ES-I3 (cell line): ENCODE results near the gene CGNL1.

Experiments used
- H3K36me3 ChIP-seq: 2 replicates; pipeline ENCODE4 v1.6.1; 2013; ENCODE audit warnings: mild to moderate bottlenecking, low read length, control low read depth, moderate library complexity; ENCODE audit not compliant: insufficient read depth
- H3K4me1 ChIP-seq: 2 replicates; pipeline ENCODE4 v1.6.1; 2013; ENCODE audit warnings: mild to moderate bottlenecking, control low read depth, low read length; ENCODE audit not compliant: insufficient read depth
- H3K9ac ChIP-seq: 2 replicates; pipeline ENCODE4 v1.6.1; 2013; ENCODE audit warnings: low read depth, mild to moderate bottlenecking, low read length, moderate library complexity
- H3K9me3 ChIP-seq: 2 replicates; pipeline ENCODE4 v1.6.1; 2013; ENCODE audit warnings: mild to moderate bottlenecking, low read length, moderate library complexity; ENCODE audit not compliant: control insufficient read depth, insufficient read depth

The CGNL1 gene

GRCh38 chr15:57375827-57376695 lies at the start of gene CGNL1:
CGNL1 (plus strand) TSS chr15:57376505; CDS start chr15:57438000, 61,495 bp downstream.
- Histone ChIP-seq H3K9me3 (no peaks in the 10 kb centered on the region), H3K4me1 (peaks cover 23% of the 10 kb centered on the region), H3K9ac (peak within 1 kb of the TSS; percentile 91), H3K36me3 (no peaks in the 10 kb centered on the region)

DNA sequence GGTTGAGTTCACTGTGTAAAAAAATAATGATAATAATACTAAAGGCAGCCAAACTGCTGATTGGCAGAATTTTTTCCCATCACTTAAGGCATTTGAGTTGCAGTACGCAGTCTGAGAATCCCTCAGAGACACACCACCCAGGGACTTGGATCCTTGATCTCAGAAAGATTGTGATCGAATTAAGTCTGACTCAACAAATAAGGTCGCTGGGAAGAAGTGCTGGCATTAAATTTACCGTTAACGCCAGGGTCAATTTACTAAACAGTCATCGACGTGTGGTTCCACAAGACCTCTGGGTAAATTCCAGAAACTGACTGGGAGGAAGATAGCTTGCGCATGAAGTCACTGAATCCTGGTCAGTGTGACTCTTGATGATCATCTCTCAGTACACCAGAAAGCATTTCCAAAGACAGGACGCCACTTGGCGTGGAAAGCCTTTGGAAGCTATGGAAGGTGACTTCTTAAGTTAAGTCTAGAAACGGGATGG lies 48.3 kb upstream of the CGNL1 start:
- no peak overlapping the region for H3K9ac ChIP-seq

GRCh38 chr15:57328479-57328878 lies 47.8 kb upstream of the CGNL1 start:
- peaks cover 3% of the 10 kb centered on the region; the same call in 1 of the 2 replicates for H3K4me1 ChIP-seq
- H3K9ac ChIP-seq = no peak overlapping the region
- H3K9me3 ChIP-seq = no peaks in the 10 kb centered on the region
- no peaks in the 10 kb centered on the region for H3K36me3 ChIP-seq

More for the DNA sequence above, 48.3 kb upstream of the CGNL1 start:
- Histone ChIP-seq H3K4me1 (peaks cover 3% of the 10 kb centered on the region; the same call in 1 of the 2 replicates), H3K36me3 (no peaks in the 10 kb centered on the region), H3K9me3 (no peaks in the 10 kb centered on the region)

- no peaks in the 10 kb centered on the region for H3K9me3 ChIP-seq
- H3K4me1 ChIP-seq = peaks cover 3% of the 10 kb centered on the region; the same call in 1 of the 2 replicates
- H3K36me3 ChIP-seq = no peaks in the 10 kb centered on the region
- no peak overlapping the region for H3K9ac ChIP-seq
Measured at GRCh38 chr15:57328897-57329296, 47.4 kb upstream of the CGNL1 start.

GRCh38 chr15:57329582-57330367 lies 46.5 kb upstream of the CGNL1 start:
- Histone ChIP-seq H3K9ac (no peak overlapping the region), H3K36me3 (no peaks in the 10 kb centered on the region), H3K4me1 (peaks cover 5% of the 10 kb centered on the region; the same call in 1 of the 2 replicates), H3K9me3 (no peaks in the 10 kb centered on the region)

GRCh38 chr15:57330619-57331340 lies 45.5 kb upstream of the CGNL1 start:
- peaks cover 5% of the 10 kb centered on the region; the same call in 1 of the 2 replicates for H3K4me1 ChIP-seq
- H3K36me3 ChIP-seq = no peaks in the 10 kb centered on the region
- no peak overlapping the region for H3K9ac ChIP-seq
- no peaks in the 10 kb centered on the region for H3K9me3 ChIP-seq

GRCh38 chr15:57332326-57332725 lies 44.0 kb upstream of the CGNL1 start:
- Histone ChIP-seq H3K9ac (no peak overlapping the region), H3K36me3 (no peaks in the 10 kb centered on the region), H3K4me1 (peaks cover 5% of the 10 kb centered on the region; the same call in 1 of the 2 replicates), H3K9me3 (no peaks in the 10 kb centered on the region)

DNA sequence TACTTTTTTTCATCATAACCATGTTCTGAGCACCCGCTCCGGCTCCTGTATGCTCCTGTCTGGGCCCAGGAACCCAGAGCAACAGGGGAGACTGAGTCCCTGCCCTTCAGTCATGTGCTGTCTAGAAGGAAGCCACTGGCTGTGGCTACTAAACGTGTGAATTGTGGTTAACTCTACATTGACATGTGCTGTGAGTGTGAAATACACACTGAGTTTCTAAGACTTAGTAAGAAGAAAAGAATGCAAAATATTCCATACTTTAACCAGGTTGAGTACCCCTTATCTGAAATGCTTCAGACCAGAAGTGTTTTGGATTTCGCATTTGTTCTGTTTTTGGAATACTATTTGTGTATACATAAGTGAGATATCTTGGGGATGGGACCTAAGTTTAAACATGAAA lies 42.8 kb upstream of the CGNL1 start:
- H3K9ac ChIP-seq = no peak overlapping the region
- no peaks in the 10 kb centered on the region for H3K9me3 ChIP-seq
- peaks cover 10% of the 10 kb centered on the region; the same call in 1 of the 2 replicates for H3K4me1 ChIP-seq
- H3K36me3 ChIP-seq = no peaks in the 10 kb centered on the region

- no peaks in the 10 kb centered on the region for H3K36me3 ChIP-seq
Measured at GRCh38 chr15:57334257-57334656, 42.0 kb upstream of the CGNL1 start.

DNA sequence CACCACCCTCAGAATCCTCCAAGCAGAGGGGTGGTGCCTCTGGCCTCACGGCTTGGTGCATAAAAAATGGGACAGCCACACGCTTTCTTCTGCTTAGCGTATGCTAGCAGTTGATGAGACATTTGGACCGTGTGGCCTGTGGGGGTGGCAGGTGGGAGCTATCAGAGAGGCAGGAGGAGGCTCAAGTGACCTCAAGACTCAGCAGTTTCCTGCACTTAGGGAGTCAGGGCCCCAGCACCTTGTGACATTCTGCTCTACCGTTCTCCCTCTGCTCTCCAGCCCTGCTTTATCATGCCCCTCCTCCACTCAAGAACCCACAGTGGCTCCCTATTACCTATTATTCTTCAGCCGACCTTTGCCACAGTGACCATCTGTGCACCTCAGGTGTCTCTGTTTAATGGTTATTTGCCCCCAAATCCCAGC lies 41.0 kb upstream of the CGNL1 start:
- Histone ChIP-seq H3K36me3 (no peaks in the 10 kb centered on the region), H3K9ac (no peak overlapping the region), H3K4me1 (peaks cover 10% of the 10 kb centered on the region; the same call in 1 of the 2 replicates), H3K9me3 (no peaks in the 10 kb centered on the region)

More at GRCh38 chr15:57334257-57334656, 42.0 kb upstream of the CGNL1 start:
- H3K9ac ChIP-seq = no peak overlapping the region
- H3K9me3 ChIP-seq = no peaks in the 10 kb centered on the region
- H3K4me1 ChIP-seq = peaks cover 10% of the 10 kb centered on the region; the same call in 1 of the 2 replicates

GRCh38 chr15:57335719-57336118 lies 40.6 kb upstream of the CGNL1 start:
- H3K4me1 ChIP-seq = peaks cover 10% of the 10 kb centered on the region; the same call in 1 of the 2 replicates
- no peaks in the 10 kb centered on the region for H3K36me3 ChIP-seq
- no peaks in the 10 kb centered on the region for H3K9me3 ChIP-seq
- no peak overlapping the region for H3K9ac ChIP-seq

DNA sequence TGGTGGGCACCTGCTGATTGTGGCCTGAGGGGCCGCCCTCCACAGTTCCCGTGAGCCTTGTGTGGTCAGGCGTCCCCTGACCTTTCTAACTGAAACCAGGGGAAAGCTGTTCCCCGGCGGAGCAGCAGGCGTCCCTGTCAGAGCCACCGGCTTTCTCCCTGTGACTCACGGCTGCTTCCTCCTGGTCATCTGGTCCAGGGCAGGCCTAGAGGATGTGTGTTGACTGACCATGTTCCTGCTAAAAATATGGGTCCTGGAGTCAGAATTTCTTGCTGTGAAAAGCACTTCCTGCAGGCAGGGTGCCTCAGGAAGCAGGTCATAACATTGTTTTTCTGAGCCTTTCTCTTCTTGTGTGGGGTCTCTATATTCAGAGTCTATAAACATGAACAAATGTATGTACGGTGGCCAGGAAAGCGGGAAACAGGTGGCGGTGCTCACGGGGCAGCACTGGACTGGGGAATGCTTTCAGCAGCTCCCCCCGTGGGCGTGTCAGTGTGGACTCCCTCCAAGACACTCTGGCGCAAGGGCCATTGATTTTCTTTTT lies 38.4 kb upstream of the CGNL1 start:
- Histone ChIP-seq H3K4me1 (peaks cover 10% of the 10 kb centered on the region; the same call in 1 of the 2 replicates), H3K9ac (no peak overlapping the region), H3K36me3 (no peaks in the 10 kb centered on the region), H3K9me3 (no peaks in the 10 kb centered on the region)

- Histone ChIP-seq H3K9me3 (no peaks in the 10 kb centered on the region), H3K9ac (no peak overlapping the region), H3K4me1 (peaks cover 10% of the 10 kb centered on the region; the same call in 1 of the 2 replicates), H3K36me3 (no peaks in the 10 kb centered on the region)
Measured at GRCh38 chr15:57339321-57339720, 37.0 kb upstream of the CGNL1 start.
